HFF-Myc (cell line): Measurements from ENCODE around the gene PDK2.

Experiments used
- DNase-seq: peaks from one replicate; pipeline ENCODE4 v3.0.0-alpha.2; 2011; ENCODE audit warnings: low read depth; ENCODE audit errors: extremely low read depth
- H3K4me3 ChIP-seq: replicated peaks from 2 replicates; pipeline ENCODE4 v1.5.1; 2011; ENCODE audit warnings: low read depth, mild to moderate bottlenecking, control low read depth, low read length
- CTCF ChIP-seq: IDR thresholded peaks from 2 replicates; pipeline ENCODE4 v1.5.1; 2012; ENCODE audit warnings: mild to moderate bottlenecking, low read depth, low read length, control low read depth; ENCODE audit errors: missing control alignments

Gene PDK2

GRCh38 chr17:50052822-50053653, 42.1 kb upstream of the PDK2 start:
- no peak for DNase-seq
- TF ChIP-seq CTCF, result no peak
- H3K4me3 ChIP-seq, result no peak overlapping the region

- no peak for DNase-seq
- no peak for TF ChIP-seq CTCF
- no peak overlapping the region for H3K4me3 ChIP-seq
Observed at GRCh38 chr17:50053654-50053960, 41.5 kb upstream of the PDK2 start.

GRCh38 chr17:50055055-50055425, 40.1 kb upstream of the PDK2 start:
- H3K4me3 ChIP-seq, result peak overlapping the region; percentile 72
- no peak for TF ChIP-seq CTCF
- DNase-seq, result no peak

GRCh38 chr17:50055426-50056216, 39.5 kb upstream of the PDK2 start, which contains the start of gene ITGA3:
Gene ITGA3 (plus strand): TSS chr17:50056110. CDS start chr17:50056440, 330 bp downstream.
- no peak for DNase-seq
- TF ChIP-seq CTCF, result no peak
- H3K4me3 ChIP-seq, result peak within 1 kb of the TSS; percentile 72

- DNase-seq, result no peak
- TF ChIP-seq CTCF, result peak; percentile 27
- peak overlapping the region; percentile 72 for H3K4me3 ChIP-seq
Observed at GRCh38 chr17:50056217-50056960, 38.8 kb upstream of the PDK2 start.

GRCh38 chr17:50056961-50057330, 38.2 kb upstream of the PDK2 start:
- H3K4me3 ChIP-seq, result peak overlapping the region; percentile 72
- no peak for TF ChIP-seq CTCF
- no peak for DNase-seq
